ENCODE results near the gene FBXL20. TPM values are rescaled to one million over a fixed set of nuclear protein-coding genes. Genes with fewer than 3 reads are reported as not detected.
"Not testable (repeated sequence)": the region's sequence is repeated elsewhere in the genome, so short reads cannot be mapped to it uniquely, and the experiment has no call there.

FBXL20 gene
- total RNA-seq, 4 donors from 2014 or later, result 20.5 to 34.7 (median 26.6) TPM

- Histone ChIP-seq H3K36me3 (peaks cover 0 to 13% (median 0%) of the 10 kb centered on the region in 3 donors), H3K4me3 (no peak overlapping the region), H3K4me1 (peaks cover 0 to 6% (median 0%) of the 10 kb centered on the region in 4 donors), H3K9me3 (no peaks in the 10 kb centered on the region), H3K27ac (peak overlapping the region in 1 of 4 donors; percentile 18), H3K27me3 (no peaks in the 10 kb centered on the region)
- no peak for DNase-seq
- TF ChIP-seq CTCF (IDR thresholded peaks at IDR 0.05) (no peak), POLR2A (IDR thresholded peaks at IDR 0.05) (no peak)
Measured at GRCh38 chr17:39306509-39307212, 94.8 kb downstream of the FBXL20 start.

GRCh38 chr17:39305978-39306377 lies 95.4 kb downstream of the FBXL20 start:
- TF ChIP-seq POLR2A (IDR thresholded peaks at IDR 0.05) (no peak), CTCF (IDR thresholded peaks at IDR 0.05) (no peak)
- no peak for DNase-seq
- Histone ChIP-seq H3K27ac (no peak overlapping the region), H3K4me3 (no peak overlapping the region), H3K36me3 (peaks cover 0 to 19% (median 0%) of the 10 kb centered on the region in 3 donors), H3K4me1 (peaks cover 0 to 6% (median 0%) of the 10 kb centered on the region in 4 donors), H3K9me3 (no peaks in the 10 kb centered on the region), H3K27me3 (no peaks in the 10 kb centered on the region)

- H3K36me3 ChIP-seq, result peaks cover 0 to 36% (median 0%) of the 10 kb centered on the region in 3 donors
- no peaks in the 10 kb centered on the region for H3K9me3 ChIP-seq
- no peaks in the 10 kb centered on the region for H3K27me3 ChIP-seq
- TF ChIP-seq CTCF (IDR thresholded peaks at IDR 0.05) (no peak), POLR2A (IDR thresholded peaks at IDR 0.05) (no peak)
- H3K4me1 ChIP-seq, result peaks cover 0 to 6% (median 0%) of the 10 kb centered on the region in 4 donors
- no peak overlapping the region for H3K27ac ChIP-seq
- no peak overlapping the region for H3K4me3 ChIP-seq
- no peak for DNase-seq
Measured at GRCh38 chr17:39304188-39304587, 97.2 kb downstream of the FBXL20 start.

GRCh38 chr17:39294060-39294459 lies 107.4 kb downstream of the FBXL20 start:
- Histone ChIP-seq H3K36me3 (peaks cover 0 to 62% (median 4%) of the 10 kb centered on the region in 3 donors), H3K9me3 (no peaks in the 10 kb centered on the region), H3K27me3 (no peaks in the 10 kb centered on the region), H3K4me1 (no peaks in the 10 kb centered on the region), H3K4me3 (no peak overlapping the region), H3K27ac (no peak overlapping the region)
- DNase-seq, result no peak
- TF ChIP-seq POLR2A (IDR thresholded peaks at IDR 0.05), result no peak
- TF ChIP-seq CTCF (IDR thresholded peaks at IDR 0.05), result no peak

- H3K4me1 ChIP-seq, DNase-seq, H3K4me3 ChIP-seq, H3K9me3 ChIP-seq, H3K27ac ChIP-seq, H3K27me3 ChIP-seq: not testable (repeated sequence)
- peaks cover 0 to 52% (median 0%) of the 10 kb centered on the region in 3 donors for H3K36me3 ChIP-seq
Measured at GRCh38 chr17:39292546-39292945, 108.9 kb downstream of the FBXL20 start.

- DNase-seq, H3K4me1 ChIP-seq, H3K27me3 ChIP-seq, H3K27ac ChIP-seq, H3K9me3 ChIP-seq, H3K4me3 ChIP-seq: not testable (repeated sequence)
- peaks cover 0 to 28% (median 0%) of the 10 kb centered on the region in 3 donors for H3K36me3 ChIP-seq
Measured at GRCh38 chr17:39286513-39286912, 114.9 kb downstream of the FBXL20 start.

All from Peyer's patch (tissue), 4 donors.